Activated T-helper 1 cell treated with anti-CD3 and anti-CD28 coated beads, Interleukin-2, amount 50 U/mL, for 16 hours (primary cell): ENCODE measurements around the gene IFNAR1.
A peak's percentile ranks its signal among the peaks of the same experiment; 100 is the strongest.
"Not testable (repeated sequence)": the region's sequence is repeated elsewhere in the genome, so short reads cannot be mapped to it uniquely, and the experiment has no call there.

ENCODE experiments used
- DNase-seq, 2 donors: peaks; one replicate each; pipeline ENCODE4 v3.0.0-alpha.2; 2020; ENCODE audit warnings: low read depth in 1 of 2, low spot score in 1 of 2

Gene IFNAR1

GRCh38 chr21:33339918-33340317 is 15.1 kb downstream of the IFNAR1 start:
- no peak for DNase-seq

GRCh38 chr21:33345751-33346238 is 21.0 kb downstream of the IFNAR1 start:
- DNase-seq = no peak

DNA sequence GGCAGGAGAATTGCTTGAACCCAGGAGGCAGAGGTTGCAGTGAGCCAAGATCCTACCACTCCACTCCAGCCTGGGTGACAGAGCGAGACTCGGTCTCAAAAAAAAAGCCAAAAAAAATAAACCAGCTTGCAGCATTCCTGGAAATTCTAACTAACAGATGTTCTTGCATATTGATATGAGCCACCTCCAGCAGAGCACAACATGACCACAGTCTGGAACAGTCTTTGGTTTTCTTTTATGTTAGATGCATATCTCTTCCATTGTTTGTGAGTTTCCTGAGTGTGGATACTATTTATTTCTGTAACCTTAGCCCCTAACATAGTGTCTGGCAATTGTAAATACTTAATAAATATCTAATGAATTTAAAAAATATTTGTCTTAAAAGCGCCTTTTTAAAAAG is 23.9 kb downstream of the IFNAR1 start:
- DNase-seq = no peak

DNA sequence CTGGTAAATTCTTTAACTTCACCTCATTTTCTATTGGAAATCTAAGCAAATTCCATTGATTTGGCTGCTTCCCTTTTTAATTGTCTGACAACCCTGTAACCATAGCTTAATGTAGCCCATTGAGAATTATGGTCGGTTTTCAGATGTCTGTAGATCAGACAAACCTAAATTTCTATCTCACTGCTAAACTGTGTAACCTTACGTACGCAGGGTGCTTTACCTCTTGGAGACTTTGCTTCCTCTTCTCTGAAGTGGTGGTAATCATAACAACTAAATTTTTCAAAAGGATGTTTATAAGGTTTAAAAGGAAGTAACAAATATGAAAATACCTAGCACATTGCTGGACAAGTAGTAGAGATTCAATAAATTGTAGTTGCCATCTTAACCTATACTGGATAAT is 25.9 kb downstream of the IFNAR1 start:
- DNase-seq = no peak

GRCh38 chr21:33355355-33355754 is 30.6 kb downstream of the IFNAR1 start:
- no peak for DNase-seq

GRCh38 chr21:33355996-33356395 is 31.2 kb downstream of the IFNAR1 start:
- no peak for DNase-seq

DNA sequence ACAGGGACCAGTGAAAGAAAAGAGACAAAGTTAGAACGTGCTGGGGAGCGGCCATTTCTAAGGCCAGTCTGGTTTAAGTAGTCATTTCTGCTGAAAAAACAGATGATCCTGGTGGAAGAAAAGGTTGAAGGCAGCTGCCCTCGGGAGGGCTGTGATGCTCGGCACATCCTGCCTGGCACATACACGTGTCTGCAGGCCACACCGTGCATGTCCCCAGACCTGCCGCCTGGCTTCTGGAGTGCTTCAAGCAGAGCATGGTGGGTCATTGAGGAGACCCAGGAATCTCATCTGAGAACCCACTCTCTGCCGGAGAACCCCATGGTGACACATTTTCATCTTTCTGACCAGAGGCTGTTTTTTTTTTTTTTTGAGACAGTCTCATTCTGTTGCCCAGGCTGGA is 32.4 kb downstream of the IFNAR1 start:
- no peak for DNase-seq

- no peak for DNase-seq
Measured at GRCh38 chr21:33359446-33359845, 34.7 kb downstream of the IFNAR1 start.

GRCh38 chr21:33360281-33360680 is 35.5 kb downstream of the IFNAR1 start:
- no peak for DNase-seq

DNA sequence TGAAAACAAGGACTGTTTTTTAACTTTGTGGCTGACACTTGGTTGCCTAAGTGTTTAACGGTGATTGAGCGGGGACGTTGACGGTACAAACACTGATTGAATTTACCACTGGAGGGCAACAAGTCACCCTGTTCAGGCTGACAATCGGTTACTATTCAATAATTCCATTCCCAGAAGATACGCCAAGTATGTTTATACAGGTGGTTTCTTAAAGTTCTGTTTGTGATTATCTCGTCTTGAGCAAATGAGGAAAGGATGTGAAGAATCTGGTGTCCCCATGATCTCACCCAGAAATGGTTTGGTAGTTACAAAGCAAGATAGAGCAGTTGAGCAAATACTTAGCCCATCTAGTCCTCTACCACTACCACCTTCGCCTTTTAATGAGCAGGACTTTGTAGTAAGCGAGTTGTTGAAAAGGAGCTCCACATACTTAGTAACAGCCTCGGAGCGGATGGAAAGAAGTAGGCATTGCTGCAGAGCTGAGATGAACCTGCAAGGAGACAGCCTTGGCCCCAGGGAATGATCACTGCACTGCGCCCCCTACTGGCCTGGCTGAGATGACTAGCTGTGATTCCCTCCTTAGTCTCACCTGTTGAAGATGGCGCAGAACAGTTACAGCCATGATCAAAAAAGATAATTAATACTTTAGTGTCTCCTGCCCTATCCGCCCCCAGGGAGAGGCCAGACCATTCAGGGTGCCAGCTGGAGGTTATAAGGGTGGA is 36.3 kb downstream of the IFNAR1 start:
- DNase-seq = peak; percentile 81 to 90

- DNase-seq = peak; percentile 34 to 41
Measured at GRCh38 chr21:33362044-33362555, 37.3 kb downstream of the IFNAR1 start.

DNA sequence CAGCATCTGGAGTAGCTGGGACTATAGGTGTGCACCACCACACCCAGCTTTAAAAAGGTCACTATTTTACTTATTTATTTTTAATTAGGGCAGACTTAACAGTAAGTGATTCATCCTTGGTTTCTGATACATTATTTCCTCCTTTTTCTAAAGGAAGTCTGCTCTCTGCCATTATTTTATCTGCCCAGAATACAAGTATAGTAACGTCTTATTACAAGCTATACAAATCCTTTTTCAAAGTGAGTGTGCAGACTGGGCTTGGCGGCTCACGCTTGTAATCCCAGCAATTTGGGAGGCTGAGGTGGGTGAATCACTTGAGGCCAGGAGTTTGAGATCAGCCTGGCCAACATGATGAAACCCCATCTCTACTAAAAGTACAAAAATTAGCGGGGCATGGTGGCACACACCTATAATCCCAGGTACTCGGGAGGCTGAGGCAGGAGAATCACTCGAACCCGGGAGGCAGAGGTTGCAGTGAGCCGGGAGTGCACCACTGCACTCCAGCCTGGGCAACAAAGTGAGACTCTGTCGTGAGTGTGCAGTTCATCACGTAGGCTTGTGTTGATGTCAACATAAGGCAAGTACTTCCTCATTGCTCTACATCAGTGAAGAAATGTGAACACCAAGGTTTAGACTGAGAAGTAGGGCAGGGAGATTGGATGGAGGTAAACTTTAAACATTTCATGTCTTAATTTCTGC is 39.3 kb downstream of the IFNAR1 start:
- not testable (repeated sequence) for DNase-seq

GRCh38 chr21:33364830-33365229 is 40.1 kb downstream of the IFNAR1 start:
- DNase-seq = no peak

GRCh38 chr21:33367309-33367973 is 42.7 kb downstream of the IFNAR1 start:
- no peak for DNase-seq

DNA sequence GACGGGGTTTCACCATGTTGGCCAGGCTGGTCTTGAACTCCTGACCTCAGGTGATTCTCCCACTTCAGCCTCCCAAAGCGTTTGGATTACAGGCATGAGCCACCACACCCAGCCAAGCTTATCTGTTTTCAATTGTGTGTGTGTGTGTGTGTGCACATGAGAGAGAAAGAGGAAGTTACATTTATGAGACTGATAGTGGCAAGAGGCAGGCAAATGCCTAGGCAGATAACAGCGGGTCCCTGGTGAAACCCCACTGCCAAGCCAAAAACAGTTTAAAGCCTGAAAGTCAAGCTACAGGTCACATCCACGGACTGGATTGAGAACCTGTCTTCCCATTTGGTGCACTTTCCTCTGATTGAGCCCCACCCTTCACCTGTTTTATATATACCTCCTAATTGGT is 43.4 kb downstream of the IFNAR1 start:
- no peak for DNase-seq

GRCh38 chr21:33368576-33368975 is 43.8 kb downstream of the IFNAR1 start:
- DNase-seq = no peak

DNA sequence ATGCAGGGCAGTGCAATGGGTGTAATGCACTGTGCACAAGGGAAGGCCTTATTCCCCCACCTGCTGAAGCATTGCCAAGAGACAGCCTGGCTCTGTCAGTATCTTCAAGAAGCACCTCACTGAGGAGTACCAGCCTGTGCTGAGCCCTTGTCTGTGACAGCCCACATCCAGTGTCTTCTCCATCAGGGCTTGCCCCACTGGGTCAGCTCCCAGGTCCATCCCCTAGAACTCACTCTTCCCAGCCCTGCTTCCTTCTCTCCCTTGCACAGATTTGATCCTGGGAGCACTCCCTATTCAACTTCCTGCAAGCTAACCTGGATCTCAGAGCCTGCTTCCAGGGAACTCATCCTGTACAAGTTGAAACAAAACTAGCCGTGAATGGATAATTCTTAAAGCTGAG is 44.8 kb downstream of the IFNAR1 start:
- DNase-seq = no peak

DNA sequence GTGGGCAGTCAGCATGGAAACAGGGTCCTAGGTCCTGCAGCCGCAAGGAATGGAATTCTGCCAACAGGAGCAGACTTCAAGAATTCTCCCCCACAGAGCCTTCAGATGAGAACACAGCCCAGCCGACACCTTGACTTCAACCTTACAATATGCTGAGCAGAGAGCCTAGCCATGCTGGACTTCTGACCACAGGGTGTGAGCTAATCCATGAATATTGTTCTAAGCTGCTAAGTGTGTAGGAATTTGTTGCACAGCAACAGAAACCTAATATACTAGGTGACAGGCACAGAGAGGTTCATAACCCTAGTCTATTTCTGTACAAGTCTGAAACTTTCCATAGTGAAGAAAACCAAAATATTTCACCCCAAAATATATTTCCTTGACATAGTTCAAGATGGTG is 45.5 kb downstream of the IFNAR1 start:
- DNase-seq = no peak

DNA sequence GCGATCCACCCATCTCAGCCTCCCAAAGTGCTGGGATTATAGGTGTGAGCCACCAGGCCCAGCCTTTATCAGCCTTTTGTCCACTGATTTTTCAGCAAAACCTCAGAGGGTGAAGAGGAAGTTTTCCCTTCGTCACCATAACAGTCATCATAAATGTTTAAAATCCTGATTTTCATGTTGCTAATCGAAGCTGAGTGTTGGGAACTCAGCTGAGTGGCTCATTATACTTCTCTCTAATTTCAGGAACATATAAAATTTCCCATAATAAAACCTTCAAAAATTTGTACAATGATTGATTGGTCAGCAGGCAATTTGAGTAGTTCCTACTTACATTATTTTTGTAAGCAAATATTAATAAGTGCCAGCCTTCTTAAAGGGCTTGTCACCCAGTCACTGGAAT is 46.6 kb downstream of the IFNAR1 start:
- DNase-seq = no peak

DNA sequence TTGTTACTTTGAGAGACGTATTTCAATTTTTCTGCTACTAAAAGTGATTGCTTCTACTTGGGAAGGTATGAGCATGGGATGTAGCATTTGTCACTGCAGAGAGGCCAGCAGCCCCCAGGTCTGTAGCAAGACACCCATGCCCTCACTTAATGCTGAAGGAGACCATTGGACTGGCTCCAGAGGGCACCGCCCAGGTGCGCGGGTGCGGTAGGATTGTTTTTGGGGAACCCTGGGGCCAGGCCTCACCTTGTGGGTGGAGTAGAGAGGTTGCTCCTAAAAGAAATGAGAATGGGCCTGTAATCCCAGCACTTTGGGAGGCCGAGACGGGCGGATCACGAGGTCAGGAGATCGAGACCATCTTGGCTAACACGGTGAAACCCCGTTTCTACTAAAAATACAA is 47.8 kb downstream of the IFNAR1 start:
- no peak for DNase-seq

DNA sequence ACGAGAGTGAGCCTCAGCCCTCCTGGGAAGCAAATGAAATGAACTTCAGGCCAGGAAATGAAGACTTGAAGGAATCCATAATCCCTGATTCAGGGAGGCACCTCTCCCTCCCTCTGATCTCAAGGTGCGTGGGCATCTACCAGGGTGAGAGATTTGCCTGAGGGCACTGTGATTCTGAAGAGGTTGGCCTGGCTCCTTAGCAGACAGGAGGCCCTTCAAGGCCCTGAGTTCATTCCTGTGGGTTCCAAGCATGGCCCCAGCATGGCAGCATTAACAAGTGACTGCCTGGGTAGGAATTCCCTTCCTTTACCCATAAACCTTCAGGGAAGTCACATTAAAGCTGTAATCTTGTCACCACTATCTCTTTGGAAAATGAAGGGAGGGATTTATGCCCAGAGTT is 48.7 kb downstream of the IFNAR1 start:
- no peak for DNase-seq

DNA sequence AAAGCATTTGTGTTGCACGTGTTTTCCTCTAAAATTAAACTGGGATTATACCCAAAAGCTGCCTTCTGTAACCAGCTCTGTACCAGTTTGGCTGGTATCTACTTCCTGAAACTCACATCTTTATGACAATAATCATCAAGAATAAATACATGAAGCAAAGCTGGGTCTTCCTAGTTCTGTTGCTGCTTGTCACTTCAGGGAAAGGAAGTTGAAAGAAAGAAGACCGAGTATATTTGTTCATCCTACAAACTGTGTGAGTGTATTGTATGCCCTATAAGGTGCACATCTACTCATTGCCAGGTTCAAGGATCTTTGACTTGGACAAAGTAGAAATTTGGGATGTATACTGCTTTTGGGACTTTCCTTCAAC is 49.3 kb downstream of the IFNAR1 start:
- no peak for DNase-seq
